Measurements from ENCODE around the gene LPIN2.

The LPIN2 gene

DNA sequence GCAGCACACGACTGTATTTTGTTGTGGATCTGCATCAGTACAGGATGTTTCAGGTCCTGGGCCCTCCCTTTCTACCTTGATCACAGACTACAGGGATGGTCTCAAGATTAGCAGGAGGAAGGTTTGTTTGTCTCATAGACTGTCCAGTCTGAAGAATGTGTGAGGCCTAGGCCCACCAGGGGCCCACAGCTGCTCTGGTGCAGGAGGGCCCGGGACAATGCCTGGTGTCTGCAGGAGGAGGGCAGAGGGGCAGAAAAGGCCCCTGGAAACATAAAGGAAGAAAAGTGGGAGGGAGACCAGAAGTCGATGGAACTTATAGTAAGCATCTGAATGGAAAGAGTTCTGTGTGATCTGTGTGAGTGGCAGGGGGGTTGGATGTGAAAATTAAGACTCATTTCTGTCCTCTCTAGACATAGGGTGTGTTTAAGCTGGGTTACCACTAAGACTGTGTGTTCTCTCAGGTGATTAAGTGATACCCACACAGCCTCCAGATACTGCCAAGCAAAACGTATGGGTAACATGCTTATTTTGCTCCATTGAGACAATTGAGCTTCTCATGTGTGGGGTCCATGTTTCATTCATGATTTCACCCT is 33.4 kb upstream of the LPIN2 start:
- Mint-ChIP-seq H3K27ac (peak overlapping the region; percentile 68), H3K4me1 (peaks cover 28% of the 10 kb centered on the region), H3K9me3 (no peaks in the 10 kb centered on the region), H3K36me3 (ENCODE audit: low read depth) (no peaks in the 10 kb centered on the region), H3K4me3 (no peak overlapping the region), H3K27me3 (ENCODE audit: low read depth, poor library complexity) (peaks cover 3% of the 10 kb centered on the region)
- DNase-seq, result no peak
- TF ChIP-seq, protein P1, sequence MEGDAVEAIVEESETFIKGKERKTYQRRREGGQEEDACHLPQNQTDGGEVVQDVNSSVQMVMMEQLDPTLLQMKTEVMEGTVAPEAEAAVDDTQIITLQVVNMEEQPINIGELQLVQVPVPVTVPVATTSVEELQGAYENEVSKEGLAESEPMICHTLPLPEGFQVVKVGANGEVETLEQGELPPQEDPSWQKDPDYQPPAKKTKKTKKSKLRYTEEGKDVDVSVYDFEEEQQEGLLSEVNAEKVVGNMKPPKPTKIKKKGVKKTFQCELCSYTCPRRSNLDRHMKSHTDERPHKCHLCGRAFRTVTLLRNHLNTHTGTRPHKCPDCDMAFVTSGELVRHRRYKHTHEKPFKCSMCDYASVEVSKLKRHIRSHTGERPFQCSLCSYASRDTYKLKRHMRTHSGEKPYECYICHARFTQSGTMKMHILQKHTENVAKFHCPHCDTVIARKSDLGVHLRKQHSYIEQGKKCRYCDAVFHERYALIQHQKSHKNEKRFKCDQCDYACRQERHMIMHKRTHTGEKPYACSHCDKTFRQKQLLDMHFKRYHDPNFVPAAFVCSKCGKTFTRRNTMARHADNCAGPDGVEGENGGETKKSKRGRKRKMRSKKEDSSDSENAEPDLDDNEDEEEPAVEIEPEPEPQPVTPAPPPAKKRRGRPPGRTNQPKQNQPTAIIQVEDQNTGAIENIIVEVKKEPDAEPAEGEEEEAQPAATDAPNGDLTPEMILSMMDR (IDR thresholded peaks at IDR 0.05), result no peak

DNA sequence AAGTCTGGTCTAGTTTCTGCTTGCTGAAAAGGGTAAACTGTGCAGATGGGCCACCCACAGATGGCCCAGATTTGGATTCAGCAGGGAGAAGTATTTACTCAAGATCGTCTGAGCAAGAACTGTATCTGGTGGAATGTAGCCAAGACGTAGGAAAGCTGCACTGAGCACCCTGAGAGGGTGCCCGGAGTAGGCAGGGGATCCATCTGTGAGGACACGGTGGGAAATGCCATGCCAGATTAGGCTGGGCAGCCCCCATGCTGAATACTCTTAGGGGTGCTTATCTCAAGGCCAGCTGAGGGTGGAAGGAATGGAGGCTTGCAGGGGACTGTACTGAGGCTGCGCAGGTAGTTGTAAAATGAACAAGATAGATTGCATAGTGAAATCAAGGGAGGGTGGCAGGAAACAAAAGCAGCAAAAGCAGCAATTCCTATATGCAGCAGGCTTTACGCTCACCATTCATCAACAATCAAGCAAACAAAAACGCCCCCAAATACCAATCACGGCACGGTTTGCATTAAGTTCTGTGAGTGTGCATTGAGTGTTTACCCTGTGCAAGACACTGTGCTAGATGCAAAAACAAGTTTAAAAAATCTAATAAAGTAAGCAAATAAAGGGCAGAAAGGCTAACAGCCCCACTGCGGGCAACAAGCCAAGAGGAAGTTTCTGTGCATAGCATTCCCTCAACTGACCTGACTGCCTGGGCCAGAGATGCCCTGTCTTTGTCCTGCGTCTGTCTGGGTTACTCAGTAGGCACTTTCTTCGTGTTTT is 32.2 kb upstream of the LPIN2 start:
- TF ChIP-seq, protein P1 (IDR thresholded peaks at IDR 0.05), result no peak
- peak overlapping the region; percentile 89 for H3K27ac Mint-ChIP-seq
- H3K36me3 Mint-ChIP-seq (ENCODE audit: low read depth), result no peaks in the 10 kb centered on the region
- peaks cover 3% of the 10 kb centered on the region for H3K27me3 Mint-ChIP-seq (ENCODE audit: low read depth, poor library complexity)
- H3K9me3 Mint-ChIP-seq, result no peaks in the 10 kb centered on the region
- no peak for DNase-seq
- H3K4me3 Mint-ChIP-seq, result no peak overlapping the region
- peaks cover 29% of the 10 kb centered on the region for H3K4me1 Mint-ChIP-seq

DNA sequence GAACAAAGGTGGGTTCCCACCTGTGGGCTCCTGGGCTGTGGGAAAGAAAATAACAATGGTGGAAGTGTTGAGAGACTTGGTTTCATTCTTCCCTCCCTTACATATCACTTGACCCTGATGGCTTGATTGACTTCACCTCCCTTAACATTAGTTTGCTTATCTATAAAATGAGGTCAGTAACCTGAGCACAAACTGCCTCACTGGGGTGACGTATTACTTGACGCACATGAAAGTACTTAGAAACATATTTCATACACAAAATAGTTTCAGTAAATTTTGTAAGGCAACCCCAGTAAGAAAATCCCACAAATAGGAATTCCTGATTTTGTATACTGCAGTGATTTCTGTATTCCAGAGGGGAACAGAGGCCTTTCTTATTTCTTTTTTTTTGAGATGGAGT is 29.4 kb upstream of the LPIN2 start:
- Mint-ChIP-seq H3K4me1 (peaks cover 34% of the 10 kb centered on the region), H3K27me3 (ENCODE audit: low read depth, poor library complexity) (peaks cover 3% of the 10 kb centered on the region), H3K4me3 (no peak overlapping the region), H3K9me3 (no peaks in the 10 kb centered on the region), H3K27ac (peak overlapping the region; percentile 45), H3K36me3 (ENCODE audit: low read depth) (no peaks in the 10 kb centered on the region)
- DNase-seq, result no peak
- TF ChIP-seq, protein P1 (IDR thresholded peaks at IDR 0.05), result no peak

DNA sequence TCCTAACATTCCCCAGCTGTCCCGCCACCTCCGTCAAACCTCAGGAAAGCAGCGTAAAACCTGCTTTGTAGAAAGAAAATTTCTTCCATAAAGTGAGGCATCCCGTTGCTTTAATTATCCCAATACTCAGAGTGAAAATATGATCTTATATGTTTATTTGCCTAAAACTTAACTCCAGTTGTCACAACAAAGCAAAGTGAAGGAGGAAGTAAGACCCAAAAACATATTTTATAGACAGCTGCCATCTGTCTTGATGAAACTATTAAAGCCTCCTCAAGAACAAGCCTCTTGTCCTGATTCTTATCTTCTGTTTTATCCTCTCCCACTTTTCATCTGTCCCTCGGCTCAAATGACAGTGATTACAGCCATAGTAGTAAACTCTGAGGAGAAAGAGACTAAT is 28.9 kb upstream of the LPIN2 start:
- no peak overlapping the region for H3K4me3 Mint-ChIP-seq

DNA sequence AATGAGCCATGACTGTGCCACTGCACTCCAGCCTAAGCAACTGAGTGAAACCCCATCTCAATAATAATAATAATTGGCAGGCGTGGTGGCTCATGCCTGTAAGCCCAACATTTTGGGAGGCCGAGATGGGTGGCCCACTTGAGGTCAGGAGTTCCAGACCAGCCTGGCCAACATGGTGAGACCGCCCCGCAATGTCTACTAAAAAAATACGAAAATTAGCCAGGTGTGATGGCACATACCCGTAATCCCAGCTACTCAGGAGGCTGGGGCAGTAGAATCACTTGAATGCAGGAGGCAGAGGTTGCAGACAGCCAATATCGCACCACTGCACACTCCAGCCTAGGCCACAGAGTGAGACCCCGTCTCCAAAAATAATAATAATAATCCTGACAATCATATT is 27.9 kb upstream of the LPIN2 start:
- no peak overlapping the region for H3K4me3 Mint-ChIP-seq
- peaks cover 3% of the 10 kb centered on the region for H3K27me3 Mint-ChIP-seq (ENCODE audit: low read depth, poor library complexity)
- TF ChIP-seq, protein P1 (IDR thresholded peaks at IDR 0.05), result no peak
- no peak overlapping the region for H3K27ac Mint-ChIP-seq
- no peaks in the 10 kb centered on the region for H3K36me3 Mint-ChIP-seq (ENCODE audit: low read depth)
- no peaks in the 10 kb centered on the region for H3K9me3 Mint-ChIP-seq
- peaks cover 38% of the 10 kb centered on the region for H3K4me1 Mint-ChIP-seq
- no peak for DNase-seq

More for the DNA sequence above, 28.9 kb upstream of the LPIN2 start:
- Mint-ChIP-seq H3K36me3 (ENCODE audit: low read depth) (no peaks in the 10 kb centered on the region), H3K4me1 (peaks cover 35% of the 10 kb centered on the region), H3K27ac (peak overlapping the region; percentile 36), H3K27me3 (ENCODE audit: low read depth, poor library complexity) (peaks cover 3% of the 10 kb centered on the region), H3K9me3 (no peaks in the 10 kb centered on the region)
- TF ChIP-seq, protein P1 (IDR thresholded peaks at IDR 0.05), result no peak
- DNase-seq, result no peak

DNA sequence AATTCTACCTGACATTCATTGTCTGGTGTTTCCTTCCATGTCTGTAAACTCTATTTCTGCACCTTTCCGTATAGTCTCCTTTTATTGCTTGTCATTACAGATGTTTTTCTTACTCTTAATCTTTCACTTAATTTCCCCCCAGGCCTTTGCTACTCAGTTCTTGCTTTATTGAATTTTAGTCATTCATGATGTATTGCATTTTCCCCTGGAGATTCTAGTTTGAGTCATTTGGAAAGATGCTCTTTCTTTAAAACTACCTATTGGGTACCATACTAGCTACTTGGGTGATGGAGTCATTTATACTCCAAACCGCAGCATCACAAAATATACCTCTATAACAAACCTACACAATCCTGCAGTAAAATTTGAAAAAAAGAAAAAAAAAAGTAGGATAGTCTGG is 27.2 kb upstream of the LPIN2 start:
- H3K36me3 Mint-ChIP-seq (ENCODE audit: low read depth), result no peaks in the 10 kb centered on the region

More for the DNA sequence above, 27.2 kb upstream of the LPIN2 start:
- TF ChIP-seq, protein P1 (IDR thresholded peaks at IDR 0.05), result no peak
- Mint-ChIP-seq H3K9me3 (no peaks in the 10 kb centered on the region), H3K27me3 (ENCODE audit: low read depth, poor library complexity) (peaks cover 3% of the 10 kb centered on the region), H3K27ac (no peak overlapping the region), H3K4me3 (no peak overlapping the region), H3K4me1 (peaks cover 41% of the 10 kb centered on the region)
- DNase-seq, result no peak
